GM10266 (cell line): ENCODE data around the gene TMEM132D.
"Not testable (repeated sequence)": the region's sequence is repeated elsewhere in the genome, so short reads cannot be mapped to it uniquely, and the experiment has no call there.

ENCODE experiments used
- DNase-seq: peaks from one replicate; pipeline ENCODE4 v3.0.0; 2012; ENCODE audit errors: extremely low spot score
- TF ChIP-seq, protein P1 (sequence below): IDR thresholded peaks from 2 replicates; pipeline ENCODE4 v1.5.1; 2012; ENCODE audit warnings: mild to moderate bottlenecking, low read depth; ENCODE audit not compliant: control insufficient read depth, insufficient read depth; ENCODE audit errors: missing control alignments

TMEM132D gene

DNA sequence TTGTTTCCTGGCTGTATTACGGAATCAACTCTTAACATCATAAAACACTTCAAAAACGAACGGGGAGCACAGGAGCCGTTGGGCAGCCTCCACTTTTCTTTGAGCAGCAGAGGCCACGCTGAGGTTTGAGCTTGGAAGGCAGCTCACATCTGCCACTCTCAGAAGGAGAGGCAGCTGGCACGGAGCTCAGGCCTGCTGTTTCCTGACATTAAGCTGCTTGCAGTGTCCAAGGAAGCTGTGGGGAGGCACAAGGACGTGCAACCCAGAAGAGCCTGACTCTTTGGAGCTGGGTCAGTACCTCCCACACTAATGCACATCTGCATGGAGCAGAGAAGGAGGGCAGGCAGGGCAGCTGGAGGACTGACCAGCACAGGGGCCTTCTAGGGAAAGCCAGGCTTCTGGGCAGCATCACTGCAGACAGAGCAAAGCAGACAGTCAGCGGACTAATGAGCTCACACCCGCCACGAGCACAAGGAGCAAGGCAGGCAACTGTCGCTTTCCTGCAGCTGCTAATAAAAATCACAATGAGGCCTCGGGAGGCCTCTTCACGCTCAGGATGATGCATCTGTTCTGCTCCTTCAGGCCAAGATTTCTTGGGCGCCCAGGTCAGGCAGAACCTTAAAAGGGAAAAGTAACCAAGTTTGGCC, 839.5 kb downstream of the TMEM132D start:
- TF ChIP-seq, protein P1, sequence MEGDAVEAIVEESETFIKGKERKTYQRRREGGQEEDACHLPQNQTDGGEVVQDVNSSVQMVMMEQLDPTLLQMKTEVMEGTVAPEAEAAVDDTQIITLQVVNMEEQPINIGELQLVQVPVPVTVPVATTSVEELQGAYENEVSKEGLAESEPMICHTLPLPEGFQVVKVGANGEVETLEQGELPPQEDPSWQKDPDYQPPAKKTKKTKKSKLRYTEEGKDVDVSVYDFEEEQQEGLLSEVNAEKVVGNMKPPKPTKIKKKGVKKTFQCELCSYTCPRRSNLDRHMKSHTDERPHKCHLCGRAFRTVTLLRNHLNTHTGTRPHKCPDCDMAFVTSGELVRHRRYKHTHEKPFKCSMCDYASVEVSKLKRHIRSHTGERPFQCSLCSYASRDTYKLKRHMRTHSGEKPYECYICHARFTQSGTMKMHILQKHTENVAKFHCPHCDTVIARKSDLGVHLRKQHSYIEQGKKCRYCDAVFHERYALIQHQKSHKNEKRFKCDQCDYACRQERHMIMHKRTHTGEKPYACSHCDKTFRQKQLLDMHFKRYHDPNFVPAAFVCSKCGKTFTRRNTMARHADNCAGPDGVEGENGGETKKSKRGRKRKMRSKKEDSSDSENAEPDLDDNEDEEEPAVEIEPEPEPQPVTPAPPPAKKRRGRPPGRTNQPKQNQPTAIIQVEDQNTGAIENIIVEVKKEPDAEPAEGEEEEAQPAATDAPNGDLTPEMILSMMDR: no peak
- DNase-seq: no peak

DNA sequence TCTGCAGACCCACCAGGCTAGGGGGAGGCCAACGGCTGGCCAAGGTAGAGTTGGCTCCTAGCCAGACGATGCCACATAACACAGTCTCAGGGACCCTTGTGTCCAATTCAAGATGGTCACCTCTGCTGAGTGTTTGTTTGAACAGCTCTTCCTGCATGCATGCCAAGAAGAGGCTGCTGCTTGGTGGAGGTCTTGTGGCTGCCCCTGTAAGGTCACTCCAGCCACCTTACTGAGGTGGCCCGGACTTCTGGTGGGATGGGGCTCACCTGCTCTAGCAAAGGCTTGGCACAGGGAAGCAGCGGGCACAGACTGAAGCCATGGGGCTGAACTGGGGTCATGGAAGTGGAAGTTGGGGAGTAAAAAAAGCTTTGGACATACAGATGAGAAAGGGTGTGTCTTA, 840.2 kb downstream of the TMEM132D start:
- no peak for DNase-seq
- TF ChIP-seq, protein P1: no peak

DNA sequence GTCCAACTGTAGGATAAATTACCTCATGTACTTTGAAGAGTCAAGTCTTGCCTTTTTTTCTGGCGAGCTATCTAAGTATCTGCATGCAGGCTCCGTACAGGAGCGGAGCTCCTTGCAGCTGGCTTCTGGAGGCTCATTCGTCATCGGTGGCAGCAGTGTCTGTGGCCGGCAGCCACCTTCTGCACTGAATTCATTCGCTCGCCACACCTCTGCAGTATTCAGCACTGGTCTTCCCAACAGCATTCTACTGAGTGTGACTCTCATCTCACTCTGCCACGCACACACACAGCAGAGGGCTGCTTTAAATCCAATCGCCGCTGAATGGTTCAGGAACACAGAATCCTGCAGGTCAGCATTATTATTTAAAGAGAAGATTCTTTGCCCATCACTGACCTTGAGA, 850.6 kb downstream of the TMEM132D start:
- TF ChIP-seq, protein P1: no peak
- no peak for DNase-seq

DNA sequence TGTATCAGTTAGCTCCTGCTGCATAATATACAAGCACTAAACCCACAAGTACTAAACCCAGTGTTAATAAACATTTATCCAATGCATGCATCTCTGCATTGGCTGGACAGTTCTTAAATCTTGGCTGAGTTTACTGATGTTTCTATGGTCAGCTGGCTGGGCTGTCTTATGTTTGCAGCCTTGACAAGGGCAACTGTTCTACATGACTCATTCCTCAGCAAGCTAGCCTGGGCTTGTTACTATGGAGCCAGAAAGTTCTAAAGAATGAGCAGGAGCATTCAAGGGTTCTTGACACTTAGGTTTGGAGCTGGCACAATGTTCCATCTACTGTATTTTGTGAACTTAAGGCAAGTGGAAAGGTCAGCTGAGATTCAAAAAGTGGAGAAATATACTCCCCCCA, 851.5 kb downstream of the TMEM132D start:
- TF ChIP-seq, protein P1: no peak
- DNase-seq: no peak

DNA sequence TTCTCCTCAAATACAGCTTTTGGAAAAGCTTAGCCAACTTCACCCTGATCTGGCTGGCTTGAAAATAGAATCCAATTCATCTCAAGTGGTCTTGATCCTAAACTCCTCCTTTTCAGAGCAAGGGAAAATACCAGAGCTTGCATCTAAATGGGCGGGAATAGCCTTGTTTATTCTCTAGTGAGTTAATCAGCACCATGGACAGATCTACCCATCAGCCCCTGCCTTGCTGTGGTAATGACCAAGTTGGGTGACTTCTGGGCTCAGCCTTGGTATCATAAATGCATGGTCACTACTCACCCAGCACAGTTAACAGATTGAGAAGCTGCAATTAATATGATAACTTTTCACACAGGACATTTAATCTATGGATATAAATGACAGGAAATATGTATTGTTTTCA, 853.9 kb downstream of the TMEM132D start:
- DNase-seq: no peak
- TF ChIP-seq, protein P1: no peak

DNA sequence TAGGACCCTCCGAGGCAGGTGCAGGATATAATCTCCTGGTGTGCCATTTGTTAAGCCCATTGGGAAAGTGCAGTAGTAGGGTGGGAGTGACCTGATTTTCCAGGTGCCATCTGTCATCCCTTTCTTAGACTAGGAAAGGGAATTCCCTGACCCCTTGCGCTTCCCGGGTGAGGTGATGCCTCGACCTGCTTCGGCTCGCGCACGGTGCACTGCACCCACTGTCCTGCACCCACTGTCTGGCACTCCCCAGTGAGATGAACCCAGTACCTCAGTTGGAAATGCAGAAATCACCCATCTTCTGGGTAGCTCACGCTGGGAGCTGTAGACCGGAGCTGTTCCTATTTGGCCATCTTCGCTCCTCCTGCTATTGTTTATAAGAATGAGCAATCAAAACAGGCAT, 860.5 kb downstream of the TMEM132D start:
- DNase-seq: not testable (repeated sequence)

DNA sequence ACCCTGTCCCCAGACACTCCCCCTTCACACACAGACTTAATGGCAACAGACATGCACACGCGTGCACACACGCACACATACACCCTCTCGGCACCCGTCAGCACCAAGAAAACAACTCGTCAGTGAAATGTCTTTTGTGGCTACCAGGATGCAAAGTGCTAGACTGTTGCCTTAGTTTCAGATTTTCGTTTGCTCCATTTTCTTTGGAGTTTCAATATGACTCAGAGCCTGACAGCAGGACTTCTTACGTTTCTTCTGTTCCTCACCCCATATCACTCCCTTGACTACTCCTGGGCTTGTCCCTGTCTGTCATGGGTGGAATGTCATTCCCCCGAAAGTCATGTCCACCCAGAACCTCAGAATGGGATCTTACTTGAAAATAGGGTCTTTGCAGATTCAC, 867.7 kb downstream of the TMEM132D start:
- TF ChIP-seq, protein P1: no peak
- peak; percentile 14 for DNase-seq
